Activated CD4-positive, alpha-beta memory T cell treated with anti-CD3 and anti-CD28 coated beads, Interleukin-2, amount 10 ng/mL, durations not matched to agents 7 days and 5 days (primary cell): ENCODE measurements around the gene MAGEC3. TPM values are rescaled to one million over a fixed set of nuclear protein-coding genes. Genes with fewer than 3 reads are reported as not detected.

Source experiments
- CTCF ChIA-PET: fragments of 350-600 bp; sonication (Branson Sonifier 250); formaldehyde crosslinking; loops from one replicate; lab custom pipeline; 2021; ENCODE audit warnings: antibody characterized with exemption, inconsistent platforms; lab: Charles Lee
- POLR2A ChIA-PET: fragments of 350-600 bp; sonication (Branson Sonifier 250); formaldehyde crosslinking; loops from one replicate; lab custom pipeline; 2021; ENCODE audit warnings: antibody characterized with exemption; lab: Charles Lee
- DNase-seq: peaks from one replicate; pipeline ENCODE4 v3.0.0-alpha.2; 2020
- H3K27ac Mint-ChIP-seq: one replicate; pipeline ENCODE4 v1.8.0; 2021; ENCODE audit warnings: mild to moderate bottlenecking, mixed read lengths
- H3K27me3 Mint-ChIP-seq: one replicate; pipeline ENCODE4 v1.8.0; 2021; ENCODE audit warnings: mixed read lengths
- H3K36me3 Mint-ChIP-seq: one replicate; pipeline ENCODE4 v1.8.0; 2021; ENCODE audit warnings: low read depth, mixed read lengths
- H3K4me1 Mint-ChIP-seq: one replicate; pipeline ENCODE4 v1.8.0; 2021; ENCODE audit warnings: mixed read lengths
- H3K4me3 Mint-ChIP-seq: one replicate; pipeline ENCODE4 v1.8.0; 2021; ENCODE audit warnings: mild to moderate bottlenecking, mixed read lengths
- H3K9me3 Mint-ChIP-seq: one replicate; pipeline ENCODE4 v1.8.0; 2021; ENCODE audit warnings: mixed read lengths
- total RNA-seq, 2 experiments: library from RNA; stranded (reverse); gene quantifications; one replicate each; pipeline ENCODE4 v1.2.3, GENCODE V29; 2021

The MAGEC3 gene
- total RNA-seq, 2 experiments from 2014 or later, result not detected

DNA sequence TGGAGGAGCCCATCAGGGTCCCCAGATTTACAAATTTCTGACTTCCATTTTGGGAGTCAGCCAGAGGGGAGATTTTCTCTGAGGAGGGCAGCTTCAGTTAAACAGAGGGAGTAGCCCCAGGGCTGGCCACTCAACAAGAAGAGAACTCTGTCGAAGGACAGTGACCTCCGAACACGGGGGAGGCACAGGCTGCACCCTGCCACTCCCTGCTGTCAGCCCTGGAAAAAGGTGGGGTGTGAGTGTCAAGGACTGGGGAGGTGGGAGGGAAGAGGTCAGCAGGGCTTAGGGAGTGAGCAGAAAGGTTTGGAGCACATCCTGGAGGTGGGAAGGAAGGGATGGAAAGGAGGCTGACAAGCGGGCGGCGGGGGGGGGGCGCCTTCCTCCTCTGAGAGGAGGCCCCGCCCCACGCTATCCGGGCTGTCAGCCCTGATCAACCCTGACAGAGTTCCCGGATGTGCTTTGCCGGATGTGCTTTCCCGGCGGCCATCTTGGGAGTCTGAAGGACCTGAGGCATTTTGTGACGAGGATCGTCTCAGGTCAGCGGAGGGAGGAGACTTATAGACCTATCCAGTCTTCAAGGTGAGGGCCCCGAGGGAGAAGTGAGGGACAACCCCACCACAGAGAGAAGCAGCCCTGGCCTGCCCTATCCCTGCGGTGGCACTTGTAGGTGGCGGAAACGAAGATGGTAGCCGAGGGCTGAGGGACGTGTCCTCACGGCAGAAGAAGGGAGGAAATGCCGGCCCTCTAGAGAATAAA, 65.5 kb downstream of the MAGEC3 start, which contains the start of gene MAGEC1:
Gene MAGEC1 (plus strand): TSS at position 495 of the 756 bp plus-strand sequence. CDS start 1,179 bp downstream, outside the sequence.
- no peaks in the 10 kb centered on the region for H3K27me3 Mint-ChIP-seq
- no peak within 1 kb of the TSS for H3K27ac Mint-ChIP-seq
- no peaks in the 10 kb centered on the region for H3K36me3 Mint-ChIP-seq
- H3K4me3 Mint-ChIP-seq, result no peak within 1 kb of the TSS
- H3K9me3 Mint-ChIP-seq, result no peaks in the 10 kb centered on the region
- ChIA-PET POLR2A (no interaction called here), CTCF (no interaction called here)
- H3K4me1 Mint-ChIP-seq, result no peaks in the 10 kb centered on the region
- no peak for DNase-seq

DNA sequence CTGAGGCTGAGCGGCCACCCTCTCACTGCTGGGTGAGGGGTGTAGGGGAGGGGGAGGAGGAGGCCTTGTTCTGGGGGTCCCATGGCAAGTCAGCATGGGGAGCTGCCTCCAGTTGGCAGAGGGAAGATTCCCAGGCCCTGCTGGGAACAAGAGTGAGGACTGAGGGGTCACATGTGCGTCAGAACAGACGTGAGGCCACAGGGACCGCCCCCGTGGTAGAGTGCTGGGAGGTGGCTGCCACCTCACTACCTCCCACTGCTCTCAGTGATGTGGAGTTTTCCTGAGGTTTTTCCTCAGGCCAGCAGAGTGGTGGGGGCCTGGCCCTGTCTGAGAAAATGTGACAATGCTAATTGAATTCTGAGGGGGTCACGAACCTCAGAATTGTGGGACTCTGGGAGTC, 66.1 kb downstream of the MAGEC3 start:
- no peaks in the 10 kb centered on the region for H3K36me3 Mint-ChIP-seq
- H3K9me3 Mint-ChIP-seq, result no peaks in the 10 kb centered on the region
- H3K27ac Mint-ChIP-seq, result no peak overlapping the region
- ChIA-PET POLR2A (no interaction called here), CTCF (no interaction called here)
- H3K4me3 Mint-ChIP-seq, result no peak overlapping the region
- H3K27me3 Mint-ChIP-seq, result no peaks in the 10 kb centered on the region
- DNase-seq, result no peak
- no peaks in the 10 kb centered on the region for H3K4me1 Mint-ChIP-seq

DNA sequence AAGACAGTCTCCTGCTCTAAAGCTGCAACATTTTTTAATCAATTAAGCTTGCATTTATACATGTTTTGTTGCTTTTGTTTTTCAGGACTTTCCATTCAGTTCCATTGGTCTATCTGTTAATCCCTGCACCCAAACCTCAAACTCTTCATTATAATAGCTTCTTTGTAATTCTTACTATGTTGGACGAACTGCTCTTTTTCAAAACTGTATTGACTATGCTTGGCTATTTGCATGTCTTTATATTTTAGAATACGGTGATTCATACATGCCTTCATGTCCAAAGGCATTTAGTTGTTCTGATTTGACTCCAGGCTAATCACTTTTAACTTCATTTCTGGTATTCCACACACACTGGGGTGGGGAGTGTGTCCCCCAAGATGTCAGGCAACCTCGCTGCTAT, 79.7 kb downstream of the MAGEC3 start:
- Mint-ChIP-seq H3K27me3 (no peaks in the 10 kb centered on the region), H3K36me3 (no peaks in the 10 kb centered on the region), H3K4me3 (no peak overlapping the region), H3K4me1 (no peaks in the 10 kb centered on the region), H3K9me3 (no peaks in the 10 kb centered on the region), H3K27ac (no peak overlapping the region)
- no peak for DNase-seq
- ChIA-PET CTCF (no interaction called here), POLR2A (no interaction called here)

DNA sequence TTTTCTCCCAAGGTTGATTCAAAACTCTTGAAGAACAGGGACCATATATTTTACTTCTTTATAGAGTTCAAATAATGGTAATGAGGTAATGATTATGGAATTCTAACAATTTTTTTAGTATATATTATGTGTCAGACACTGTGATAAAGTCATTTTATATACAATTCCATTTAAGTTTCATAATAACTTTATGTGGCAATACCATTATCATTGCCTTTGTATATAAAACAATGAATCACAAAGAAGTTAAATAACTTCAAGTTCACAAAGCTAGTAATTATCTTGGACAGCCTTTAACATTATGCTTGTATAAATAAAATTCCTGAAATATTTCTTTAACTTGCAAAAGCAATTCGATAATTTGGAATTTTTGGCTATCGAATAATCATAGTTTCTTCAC, 86.2 kb downstream of the MAGEC3 start:
- Mint-ChIP-seq H3K27ac (no peak overlapping the region), H3K4me1 (no peaks in the 10 kb centered on the region), H3K27me3 (no peaks in the 10 kb centered on the region), H3K36me3 (no peaks in the 10 kb centered on the region), H3K9me3 (no peaks in the 10 kb centered on the region), H3K4me3 (no peak overlapping the region)
- POLR2A ChIA-PET, result no interaction called here
- no peak for DNase-seq
- CTCF ChIA-PET, result no interaction called here

DNA sequence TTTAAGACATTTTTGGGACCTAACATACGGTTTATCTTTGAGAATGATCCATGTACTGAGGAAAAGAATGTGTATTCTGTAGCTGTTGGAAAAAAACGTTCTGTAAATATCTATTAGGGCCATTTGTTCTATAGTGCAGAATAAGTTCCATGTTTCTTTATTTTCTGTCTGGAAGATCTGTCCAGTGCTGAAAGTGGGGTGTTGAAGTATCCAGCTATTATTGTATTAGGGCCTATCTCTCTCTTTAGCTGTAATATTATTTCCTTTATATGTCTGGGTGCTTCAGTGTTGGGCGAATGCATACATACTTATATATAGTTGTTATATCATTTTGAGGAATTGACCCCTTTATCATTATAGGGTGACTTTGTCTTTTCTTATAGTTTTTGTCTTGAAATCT, 90.3 kb downstream of the MAGEC3 start:
- Mint-ChIP-seq H3K9me3 (no peaks in the 10 kb centered on the region), H3K4me1 (no peaks in the 10 kb centered on the region), H3K27ac (no peak overlapping the region), H3K27me3 (no peaks in the 10 kb centered on the region), H3K4me3 (no peak overlapping the region), H3K36me3 (no peaks in the 10 kb centered on the region)
- no peak for DNase-seq
- ChIA-PET POLR2A (no interaction called here), CTCF (no interaction called here)

DNA sequence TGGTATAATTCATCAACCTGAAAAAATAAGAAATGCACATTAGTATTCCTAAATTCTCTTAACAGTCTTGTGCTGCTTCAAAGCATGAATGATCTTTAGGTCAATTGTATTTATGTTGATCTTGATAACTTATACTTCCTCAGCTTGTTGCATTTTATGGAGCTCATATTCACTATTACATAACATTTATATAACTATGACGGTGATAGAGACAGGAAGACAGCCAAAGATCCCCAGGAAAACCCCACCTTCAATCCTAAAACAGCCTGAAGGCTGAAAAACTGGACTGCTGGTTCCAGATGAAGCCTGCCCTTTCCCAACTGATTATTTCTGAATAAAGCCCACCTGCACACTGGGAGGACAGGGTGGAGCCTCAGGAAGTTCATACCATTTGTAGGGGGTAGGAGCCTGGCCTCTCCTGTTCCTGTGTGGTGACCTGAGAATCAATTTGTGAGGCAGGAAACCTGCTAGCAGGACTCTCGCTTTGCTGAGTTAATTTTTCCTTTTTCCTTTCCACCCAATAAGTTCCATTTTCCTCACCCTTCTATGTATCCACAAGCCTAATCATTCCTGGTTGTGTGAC, 96.0 kb downstream of the MAGEC3 start:
- Mint-ChIP-seq H3K4me3 (no peak overlapping the region), H3K27me3 (no peaks in the 10 kb centered on the region), H3K4me1 (no peaks in the 10 kb centered on the region), H3K9me3 (no peaks in the 10 kb centered on the region), H3K36me3 (no peaks in the 10 kb centered on the region), H3K27ac (no peak overlapping the region)
- no peak for DNase-seq
- CTCF ChIA-PET, result no interaction called here
- POLR2A ChIA-PET, result no interaction called here

DNA sequence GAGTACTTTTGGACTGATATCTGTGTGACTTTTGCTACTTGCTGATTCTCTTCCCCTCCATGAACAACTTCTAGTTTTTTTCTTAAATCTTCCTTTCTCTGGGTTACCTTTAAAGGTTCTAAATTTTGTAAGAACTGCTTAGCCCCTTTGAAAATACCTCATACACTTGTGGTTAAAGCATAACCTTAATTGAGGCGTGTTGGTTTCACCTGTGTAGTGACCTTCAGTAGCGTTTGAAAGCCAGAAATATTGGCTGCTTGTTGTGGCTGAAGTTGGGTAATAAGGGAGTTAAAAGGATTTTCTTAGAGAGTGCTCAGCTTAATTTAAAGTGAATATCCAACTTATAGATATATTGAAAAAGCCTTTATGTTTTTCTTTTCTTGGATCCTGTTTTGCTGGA, 97.5 kb downstream of the MAGEC3 start:
- Mint-ChIP-seq H3K36me3 (no peaks in the 10 kb centered on the region), H3K4me1 (no peaks in the 10 kb centered on the region), H3K9me3 (no peaks in the 10 kb centered on the region), H3K27ac (no peak overlapping the region), H3K27me3 (no peaks in the 10 kb centered on the region), H3K4me3 (no peak overlapping the region)
- DNase-seq, result no peak
- ChIA-PET CTCF (no interaction called here), POLR2A (no interaction called here)

DNA sequence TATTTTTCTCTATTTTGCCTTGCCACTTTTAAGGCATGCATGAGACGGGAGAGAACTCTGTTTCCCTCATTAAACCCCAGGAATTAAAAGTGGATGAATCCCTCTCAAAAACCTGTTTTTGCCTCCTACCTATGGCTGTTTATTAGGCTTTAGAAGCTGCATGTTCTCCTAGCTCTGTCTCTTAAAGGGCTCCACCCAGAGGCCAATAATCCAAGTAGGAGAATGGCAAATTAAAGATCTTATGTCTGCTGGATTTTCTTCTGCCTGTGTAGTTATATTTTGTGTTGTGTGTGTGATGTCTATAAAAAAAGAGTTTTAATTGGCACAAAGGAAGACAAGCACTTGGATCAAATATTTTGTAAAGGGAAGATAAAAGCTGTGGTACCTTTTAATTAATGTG, 98.0 kb downstream of the MAGEC3 start:
- Mint-ChIP-seq H3K27ac (no peak overlapping the region), H3K4me1 (no peaks in the 10 kb centered on the region), H3K9me3 (no peaks in the 10 kb centered on the region), H3K4me3 (no peak overlapping the region), H3K27me3 (no peaks in the 10 kb centered on the region), H3K36me3 (no peaks in the 10 kb centered on the region)
- ChIA-PET CTCF (no interaction called here), POLR2A (no interaction called here)
- no peak for DNase-seq

DNA sequence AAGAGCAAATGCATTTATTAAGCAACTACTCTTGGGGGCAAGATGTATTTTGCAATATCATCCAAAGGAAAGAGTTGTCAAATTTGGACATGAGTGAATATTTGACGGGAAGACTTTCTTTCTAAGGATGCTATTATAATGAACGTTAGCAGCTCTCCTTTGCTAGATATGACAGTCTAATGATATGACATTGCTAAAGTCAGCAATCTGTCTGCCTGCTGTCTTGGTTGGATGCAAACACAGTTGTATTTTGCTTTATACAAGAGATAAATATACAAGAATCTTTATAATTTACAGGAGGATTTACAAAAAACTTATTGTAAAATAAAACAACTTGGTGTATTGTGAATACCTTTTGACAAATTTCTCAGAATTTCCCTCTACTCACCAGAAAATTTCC, 103.1 kb downstream of the MAGEC3 start:
- Mint-ChIP-seq H3K27ac (no peak overlapping the region), H3K27me3 (no peaks in the 10 kb centered on the region), H3K9me3 (no peaks in the 10 kb centered on the region), H3K4me3 (no peak overlapping the region), H3K4me1 (no peaks in the 10 kb centered on the region), H3K36me3 (no peaks in the 10 kb centered on the region)
- DNase-seq, result no peak
- POLR2A ChIA-PET, result no interaction called here
- CTCF ChIA-PET, result no interaction called here

DNA sequence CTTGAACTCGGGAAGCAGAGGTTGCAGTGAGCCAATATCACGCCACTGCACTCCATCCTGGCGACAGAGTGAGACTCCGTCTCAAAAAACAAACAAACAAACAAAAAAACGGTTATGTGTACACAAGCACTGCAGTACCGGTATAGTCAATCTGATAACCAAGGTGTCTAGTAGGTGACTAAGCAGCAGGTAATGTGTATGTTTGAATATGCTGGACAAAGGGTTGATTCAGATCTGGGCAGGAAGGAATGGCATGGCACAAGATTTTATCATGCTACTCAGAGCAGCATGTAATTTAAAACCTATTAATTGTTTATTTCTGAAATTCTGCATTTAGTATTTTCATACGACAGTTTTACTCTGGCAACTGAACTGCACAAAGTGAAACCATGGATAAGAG, 107.3 kb downstream of the MAGEC3 start:
- ChIA-PET POLR2A (no interaction called here), CTCF (no interaction called here)
- Mint-ChIP-seq H3K36me3 (no peaks in the 10 kb centered on the region), H3K27ac (no peak overlapping the region), H3K27me3 (no peaks in the 10 kb centered on the region), H3K4me3 (no peak overlapping the region), H3K4me1 (no peaks in the 10 kb centered on the region), H3K9me3 (no peaks in the 10 kb centered on the region)
- no peak for DNase-seq

DNA sequence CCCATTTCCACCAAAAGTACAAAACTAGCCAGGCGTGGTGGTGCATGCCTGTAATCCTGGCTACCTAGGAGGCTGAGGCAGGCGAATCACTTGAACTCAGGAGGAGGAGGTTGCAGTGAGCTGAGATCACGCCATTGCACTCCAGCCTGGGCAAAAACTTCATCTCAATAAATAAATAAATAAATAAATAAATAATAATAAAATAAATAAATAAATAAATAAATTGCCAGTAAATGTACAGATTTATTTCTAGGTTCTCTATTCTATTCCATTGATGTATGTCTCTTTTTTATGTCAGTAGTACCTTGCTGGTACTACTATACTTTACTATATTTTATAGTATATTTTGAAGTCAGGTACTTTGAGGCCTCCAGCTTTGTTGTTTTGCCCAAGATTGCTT, 109.2 kb downstream of the MAGEC3 start:
- POLR2A ChIA-PET, result no interaction called here
- no peak overlapping the region for H3K4me3 Mint-ChIP-seq
- no peaks in the 10 kb centered on the region for H3K4me1 Mint-ChIP-seq

More for the DNA sequence above, 109.2 kb downstream of the MAGEC3 start:
- Mint-ChIP-seq H3K9me3 (no peaks in the 10 kb centered on the region), H3K27me3 (no peaks in the 10 kb centered on the region), H3K27ac (no peak overlapping the region), H3K36me3 (no peaks in the 10 kb centered on the region)
- CTCF ChIA-PET, result no interaction called here
- DNase-seq, result no peak

Other genes with a start within 250 kb of the MAGEC3 start
- gene SPANXA2, start 248.6 kb upstream of the MAGEC3 start, total RNA-seq, result not detected
- gene SPANXD, start 139.6 kb upstream of the MAGEC3 start, total RNA-seq, result not detected
- not detected for gene MAGEC1, start 65.6 kb downstream of the MAGEC3 start, total RNA-seq